NCI-H2081 (cell line): ENCODE measurements around the gene JAKMIP1.
A peak's percentile ranks its signal among the peaks of the same experiment; 100 is the strongest.
"Not testable (repeated sequence)": the region's sequence is repeated elsewhere in the genome, so short reads cannot be mapped to it uniquely, and the experiment has no call there.

ENCODE experiments used
- DNase-seq, 2 experiments: peaks; one replicate each; lab custom pipeline; 2025; lab: John Stamatoyannopoulos, UW

Gene JAKMIP1

GRCh38 chr4:6143603-6144181, 56.7 kb downstream of the JAKMIP1 start:
- DNase-seq = no peak

- DNase-seq = peak in 1 of 2 experiments; percentile 5
These were observed 57.3 kb downstream of the JAKMIP1 start for GRCh38 chr4:6142935-6143602.

- DNase-seq = no peak
These were observed 57.8 kb downstream of the JAKMIP1 start for GRCh38 chr4:6142511-6142910.

- no peak for DNase-seq
These were observed 58.8 kb downstream of the JAKMIP1 start for GRCh38 chr4:6141554-6141953.

- not testable (repeated sequence) for DNase-seq
These were observed 59.3 kb downstream of the JAKMIP1 start for GRCh38 chr4:6141021-6141420.

GRCh38 chr4:6137747-6138135, 62.6 kb downstream of the JAKMIP1 start:
- no peak for DNase-seq

GRCh38 chr4:6137027-6137746, 63.2 kb downstream of the JAKMIP1 start:
- no peak for DNase-seq

GRCh38 chr4:6134612-6135220, 65.6 kb downstream of the JAKMIP1 start:
- DNase-seq = no peak

GRCh38 chr4:6132716-6133115, 67.6 kb downstream of the JAKMIP1 start:
- DNase-seq = no peak

GRCh38 chr4:6128221-6128850, 72.0 kb downstream of the JAKMIP1 start:
- DNase-seq = peak; percentile 72 to 89

GRCh38 chr4:6126971-6127745, 73.2 kb downstream of the JAKMIP1 start:
- no peak for DNase-seq

GRCh38 chr4:6125103-6125651, 75.2 kb downstream of the JAKMIP1 start:
- no peak for DNase-seq

- DNase-seq = no peak
These were observed 75.8 kb downstream of the JAKMIP1 start for GRCh38 chr4:6124386-6125102.

- DNase-seq = no peak
These were observed 76.4 kb downstream of the JAKMIP1 start for GRCh38 chr4:6123976-6124375.

GRCh38 chr4:6123541-6123940, 76.8 kb downstream of the JAKMIP1 start:
- DNase-seq = no peak

GRCh38 chr4:6123116-6123515, 77.2 kb downstream of the JAKMIP1 start:
- no peak for DNase-seq

- DNase-seq = no peak
These were observed 77.9 kb downstream of the JAKMIP1 start for GRCh38 chr4:6122496-6122895.

GRCh38 chr4:6121941-6122340, 78.4 kb downstream of the JAKMIP1 start:
- no peak for DNase-seq

GRCh38 chr4:6121276-6121850, 79.0 kb downstream of the JAKMIP1 start:
- no peak for DNase-seq

- DNase-seq = no peak
These were observed 80.0 kb downstream of the JAKMIP1 start for GRCh38 chr4:6120361-6120760.
